Mesenchymal stem cell (in vitro differentiated cells and primary cell): ENCODE measurements around the gene RBM17.

Source experiments
- DNase-seq: peaks from one replicate; pipeline ENCODE4 v3.0.0-alpha.2; 2013
- H2AFZ ChIP-seq: one replicate; pipeline ENCODE4 v1.6.1; 2013; ENCODE audit warnings: low read depth, mild to moderate bottlenecking, control low read depth, inconsistent platforms, low read length, moderate library complexity
- H2AK5ac ChIP-seq: 2 replicates; pipeline ENCODE4 v1.6.1; 2013; ENCODE audit warnings: low read length, moderate library complexity, mild to moderate bottlenecking, inconsistent platforms; ENCODE audit not compliant: severe bottlenecking
- H2BK120ac ChIP-seq: one replicate; pipeline ENCODE4 v1.6.1; 2013; ENCODE audit warnings: low read depth, mild to moderate bottlenecking, inconsistent platforms, low read length, moderate library complexity
- H2BK12ac ChIP-seq, 2 experiments: one replicate each; pipeline ENCODE4 v1.6.1; 2013; ENCODE audit warnings: inconsistent platforms in 2 of 2, low read length in 2 of 2, mild to moderate bottlenecking in 2 of 2, moderate library complexity in 2 of 2, control low read depth in 1 of 2
- H2BK15ac ChIP-seq: one replicate; pipeline ENCODE4 v1.6.1; 2013; ENCODE audit warnings: mild to moderate bottlenecking, low read depth, inconsistent platforms; ENCODE audit not compliant: poor library complexity, severe bottlenecking
- H2BK5ac ChIP-seq: 2 replicates; pipeline ENCODE4 v1.6.1; 2013; ENCODE audit warnings: low read depth, mild to moderate bottlenecking, low read length, control low read depth, inconsistent platforms; ENCODE audit not compliant: poor library complexity, severe bottlenecking
- H3K14ac ChIP-seq, 2 experiments: one replicate each; pipeline ENCODE4 v1.6.1; 2013; ENCODE audit warnings: inconsistent platforms in 2 of 2, low read length in 2 of 2, control low read depth in 1 of 2, mild to moderate bottlenecking in 1 of 2, moderate library complexity in 1 of 2
- H3K18ac ChIP-seq, 2 experiments: one replicate each; pipeline ENCODE4 v1.6.1; 2013; ENCODE audit warnings: inconsistent platforms in 2 of 2, low read length in 2 of 2, control low read depth in 1 of 2, low read depth in 1 of 2, mild to moderate bottlenecking in 1 of 2
- H3K23ac ChIP-seq, 2 experiments: one replicate each; pipeline ENCODE4 v1.6.1; 2013; ENCODE audit warnings: inconsistent platforms in 2 of 2, low read length in 2 of 2, mild to moderate bottlenecking in 2 of 2, moderate library complexity in 2 of 2, control low read depth in 1 of 2
- H3K27ac ChIP-seq: 2 replicates; pipeline ENCODE4 v1.5.1; 2013; ENCODE audit warnings: mild to moderate bottlenecking, moderate library complexity, low read length, control low read depth, inconsistent platforms; ENCODE audit not compliant: poor library complexity, severe bottlenecking
- H3K27me3 ChIP-seq, 2 experiments: 2 replicates each; pipeline versions ENCODE4 v1.6.1 to v1.7.0; 2013; ENCODE audit warnings: low read length in 2 of 2, mild to moderate bottlenecking in 2 of 2, moderate library complexity in 2 of 2, control low read depth in 1 of 2, inconsistent platforms in 1 of 2; ENCODE audit not compliant: control insufficient read depth in 1 of 2, insufficient read depth in 1 of 2
- H3K36me3 ChIP-seq, 2 experiments: 2 replicates each; pipeline versions ENCODE4 v1.6.1 to v1.7.0; 2013; ENCODE audit warnings: low read length in 2 of 2, control low read depth in 1 of 2, inconsistent platforms in 1 of 2, low read depth in 1 of 2, mild to moderate bottlenecking in 1 of 2; ENCODE audit not compliant: insufficient read depth in 2 of 2, control insufficient read depth in 1 of 2
- H3K4ac ChIP-seq, 2 experiments: one replicate each; pipeline ENCODE4 v1.6.1; 2013; ENCODE audit warnings: inconsistent platforms in 2 of 2, low read length in 2 of 2, mild to moderate bottlenecking in 2 of 2, moderate library complexity in 2 of 2, control low read depth in 1 of 2, low read depth in 1 of 2
- H3K4me1 ChIP-seq: 2 replicates; pipeline ENCODE4 v1.6.1; 2013; ENCODE audit warnings: low read depth, low read length, control low read depth; ENCODE audit not compliant: control insufficient read depth, insufficient read depth
- H3K4me2 ChIP-seq: 2 replicates; pipeline ENCODE4 v1.6.1; 2013; ENCODE audit warnings: low read length, mild to moderate bottlenecking, inconsistent platforms; ENCODE audit not compliant: poor library complexity, severe bottlenecking
- H3K4me3 ChIP-seq, 2 experiments: 2 replicates each; pipeline versions ENCODE4 v1.5.1 to v1.7.0; 2013; ENCODE audit warnings: low read length in 2 of 2, mild to moderate bottlenecking in 2 of 2, control low read depth in 1 of 2, low read depth in 1 of 2; ENCODE audit not compliant: insufficient read depth in 1 of 2
- H3K79me1 ChIP-seq: replicated peaks from 2 replicates; pipeline ENCODE4 v1.6.1; 2013; ENCODE audit warnings: mild to moderate bottlenecking, control low read depth, low read length, inconsistent platforms; ENCODE audit not compliant: poor library complexity, severe bottlenecking
- H3K9ac ChIP-seq: 2 replicates; pipeline ENCODE4 v1.7.0; 2013; ENCODE audit warnings: mild to moderate bottlenecking, low read length, moderate library complexity
- H3K9me3 ChIP-seq: 2 replicates; pipeline ENCODE4 v1.7.0; 2013; ENCODE audit warnings: mild to moderate bottlenecking, low read length; ENCODE audit not compliant: control insufficient read depth
- H4K8ac ChIP-seq: one replicate; pipeline ENCODE4 v1.6.1; 2013; ENCODE audit warnings: inconsistent platforms, mild to moderate bottlenecking, low read length, moderate library complexity
- H4K91ac ChIP-seq: one replicate; pipeline ENCODE4 v1.6.1; 2013; ENCODE audit warnings: mild to moderate bottlenecking, low read length, inconsistent platforms
- WGBS: methylation state at CpG from one replicate; pipeline ENCODE4 v1.1.7; 2013; ENCODE audit warnings: mixed read lengths; 5-methylcytosine and 5-hydroxymethylcytosine counted together

The RBM17 gene

DNA sequence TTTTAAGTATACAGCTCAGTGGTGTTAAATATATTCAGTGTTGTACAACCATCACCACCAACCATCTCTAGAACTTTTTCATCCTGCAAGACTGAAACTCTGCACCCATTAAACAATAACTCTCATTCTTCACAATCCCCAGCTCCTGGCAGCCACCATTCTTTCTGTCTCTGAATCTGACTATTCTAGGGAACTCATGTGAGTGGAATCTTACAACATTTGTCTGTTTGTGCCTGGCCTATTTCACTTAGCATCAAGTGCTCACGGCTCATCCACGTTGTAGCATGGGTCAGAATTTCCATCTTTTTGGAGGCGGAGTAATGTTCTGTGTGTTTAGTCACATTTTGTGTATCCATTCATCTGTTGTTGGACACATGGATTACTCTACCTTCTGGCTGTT, 73.1 kb downstream of the RBM17 start:
- H3K9me3 ChIP-seq: no peaks in the 10 kb centered on the region
- peak; percentile 74 for DNase-seq
- peaks cover 10% of the 10 kb centered on the region for H3K4me1 ChIP-seq
- H2BK120ac ChIP-seq: no peak overlapping the region
- H3K14ac ChIP-seq: no peak overlapping the region
- no peak overlapping the region for H2AK5ac ChIP-seq
- H3K36me3 ChIP-seq: peaks cover 7% of the 10 kb centered on the region in 2 experiments
- H2BK15ac ChIP-seq: no peak overlapping the region
- no peak overlapping the region for H3K9ac ChIP-seq
- H3K4ac ChIP-seq: no peak overlapping the region
- no peak overlapping the region for H4K8ac ChIP-seq
- H2AFZ ChIP-seq: no peak overlapping the region
- H2BK12ac ChIP-seq: no peak overlapping the region
- no peak overlapping the region for H3K27ac ChIP-seq
- H3K23ac ChIP-seq: no peak overlapping the region
- no peak overlapping the region for H3K4me3 ChIP-seq
- H3K27me3 ChIP-seq: no peaks in the 10 kb centered on the region
- 77% methylated on average over 3 of the region's 3 CpGs for WGBS
- H3K79me1 ChIP-seq: peaks cover 9% of the 10 kb centered on the region
- H3K4me2 ChIP-seq: no peak overlapping the region
- H2BK5ac ChIP-seq: no peak overlapping the region
- no peak overlapping the region for H4K91ac ChIP-seq
- no peak overlapping the region for H3K18ac ChIP-seq

- Histone ChIP-seq H3K23ac (no peak overlapping the region), H2BK12ac (no peak overlapping the region), H3K18ac (no peak overlapping the region), H3K4me3 (peak overlapping the region in 1 of 2 experiments; percentile 71), H3K9ac (peak overlapping the region; percentile 73), H3K4me2 (peak overlapping the region; percentile 60), H4K8ac (peak overlapping the region; percentile 1), H2BK120ac (no peak overlapping the region), H3K79me1 (peaks cover 14% of the 10 kb centered on the region), H2AK5ac (peak overlapping the region; percentile 3), H3K27me3 (no peaks in the 10 kb centered on the region), H3K14ac (no peak overlapping the region), H4K91ac (no peak overlapping the region), H3K9me3 (no peaks in the 10 kb centered on the region), H2AFZ (no peak overlapping the region), H2BK15ac (no peak overlapping the region), H2BK5ac (no peak overlapping the region), H3K27ac (peak overlapping the region; percentile 33), H3K4ac (no peak overlapping the region), H3K36me3 (peaks cover 9 to 11% of the 10 kb centered on the region in 2 experiments), H3K4me1 (peaks cover 12% of the 10 kb centered on the region)
- 60% methylated on average over 12 of the region's 12 CpGs for WGBS
- peak; percentile 44 for DNase-seq
These were observed 73.9 kb downstream of the RBM17 start for GRCh38 chr10:6162589-6163356.

- Histone ChIP-seq H4K8ac (peak overlapping the region; percentile 96), H2AFZ (no peak overlapping the region), H2BK15ac (peak overlapping the region; percentile 52), H4K91ac (peak overlapping the region; percentile 98), H3K27ac (peak overlapping the region; percentile 50), H3K18ac (peak overlapping the region; percentile 86 to 98), H3K9me3 (no peaks in the 10 kb centered on the region), H2AK5ac (peak overlapping the region; percentile 68), H3K4ac (peak overlapping the region; percentile 42 to 91), H3K4me1 (peaks cover 15% of the 10 kb centered on the region), H3K79me1 (peaks cover 21% of the 10 kb centered on the region), H2BK120ac (peak overlapping the region; percentile 97), H3K14ac (peak overlapping the region; percentile 13 to 74), H2BK12ac (peak overlapping the region; percentile 7 to 54), H3K23ac (no peak overlapping the region), H3K4me2 (peak overlapping the region; percentile 85), H3K27me3 (no peaks in the 10 kb centered on the region), H3K36me3 (peaks cover 15 to 16% of the 10 kb centered on the region in 2 experiments), H3K4me3 (peak overlapping the region; percentile 73 to 89), H2BK5ac (peak overlapping the region; percentile 84), H3K9ac (peak overlapping the region; percentile 94)
- peak; percentile 83 for DNase-seq
- 1% methylated on average over 74 of the region's 91 CpGs for WGBS
These were observed 74.8 kb downstream of the RBM17 start for GRCh38 chr10:6163364-6164270.
